BE2C (cell line): ENCODE results near the gene SOST.

Experiments used
- DNase-seq: peaks from one replicate; pipeline ENCODE4 v3.0.0-alpha.2; 2020
- H3K27me3 ChIP-seq: fragments of 250-450 bp; sonication (Bioruptor Pico); 2 replicates; pipeline ENCODE4 v1.5.1; 2020; ENCODE audit warnings: mild to moderate bottlenecking
- H3K36me3 ChIP-seq: fragments of 250-450 bp; sonication (Bioruptor Pico); 2 replicates; pipeline ENCODE4 v1.5.1; 2020; ENCODE audit warnings: mild to moderate bottlenecking
- H3K4me1 ChIP-seq: fragments of 250-450 bp; sonication (Bioruptor Pico); 2 replicates; pipeline ENCODE4 v1.5.1; 2020
- H3K4me3 ChIP-seq: 2 replicates; pipeline ENCODE4 v1.5.1; 2011; ENCODE audit warnings: low read depth, low read length
- H3K9me3 ChIP-seq: fragments of 250-450 bp; sonication (Bioruptor Pico); 2 replicates; pipeline ENCODE4 v1.5.1; 2020
- TF ChIP-seq, protein P1 (sequence below): IDR thresholded peaks from 2 replicates; pipeline ENCODE4 v1.5.1; 2012; ENCODE audit warnings: mild to moderate bottlenecking, low read depth, low read length

The SOST gene

DNA sequence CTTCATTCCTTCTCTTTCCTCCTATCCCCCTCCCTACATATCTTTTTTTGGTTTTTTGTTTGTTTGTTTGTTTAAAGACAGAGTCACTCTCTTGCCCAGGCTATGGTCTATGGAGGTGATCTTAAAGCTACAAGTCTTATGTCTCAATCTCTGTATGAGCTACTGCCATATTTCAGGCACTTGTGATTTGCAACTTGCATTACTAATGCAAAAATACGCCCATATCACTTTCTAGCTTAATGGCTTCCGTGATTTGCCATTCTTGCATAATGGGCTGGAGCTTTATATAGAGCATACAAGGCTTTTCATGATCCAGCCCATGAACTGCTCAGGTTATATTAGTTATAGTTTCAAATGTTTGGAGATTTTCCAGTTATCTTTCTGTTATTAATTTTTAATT lies 29.1 kb upstream of the SOST start:
- Histone ChIP-seq H3K4me3 (no peak overlapping the region), H3K36me3 (no peaks in the 10 kb centered on the region), H3K9me3 (no peaks in the 10 kb centered on the region), H3K27me3 (peaks cover 19% of the 10 kb centered on the region), H3K4me1 (no peaks in the 10 kb centered on the region)
- no peak for DNase-seq
- TF ChIP-seq, protein P1, sequence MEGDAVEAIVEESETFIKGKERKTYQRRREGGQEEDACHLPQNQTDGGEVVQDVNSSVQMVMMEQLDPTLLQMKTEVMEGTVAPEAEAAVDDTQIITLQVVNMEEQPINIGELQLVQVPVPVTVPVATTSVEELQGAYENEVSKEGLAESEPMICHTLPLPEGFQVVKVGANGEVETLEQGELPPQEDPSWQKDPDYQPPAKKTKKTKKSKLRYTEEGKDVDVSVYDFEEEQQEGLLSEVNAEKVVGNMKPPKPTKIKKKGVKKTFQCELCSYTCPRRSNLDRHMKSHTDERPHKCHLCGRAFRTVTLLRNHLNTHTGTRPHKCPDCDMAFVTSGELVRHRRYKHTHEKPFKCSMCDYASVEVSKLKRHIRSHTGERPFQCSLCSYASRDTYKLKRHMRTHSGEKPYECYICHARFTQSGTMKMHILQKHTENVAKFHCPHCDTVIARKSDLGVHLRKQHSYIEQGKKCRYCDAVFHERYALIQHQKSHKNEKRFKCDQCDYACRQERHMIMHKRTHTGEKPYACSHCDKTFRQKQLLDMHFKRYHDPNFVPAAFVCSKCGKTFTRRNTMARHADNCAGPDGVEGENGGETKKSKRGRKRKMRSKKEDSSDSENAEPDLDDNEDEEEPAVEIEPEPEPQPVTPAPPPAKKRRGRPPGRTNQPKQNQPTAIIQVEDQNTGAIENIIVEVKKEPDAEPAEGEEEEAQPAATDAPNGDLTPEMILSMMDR, result no peak

DNA sequence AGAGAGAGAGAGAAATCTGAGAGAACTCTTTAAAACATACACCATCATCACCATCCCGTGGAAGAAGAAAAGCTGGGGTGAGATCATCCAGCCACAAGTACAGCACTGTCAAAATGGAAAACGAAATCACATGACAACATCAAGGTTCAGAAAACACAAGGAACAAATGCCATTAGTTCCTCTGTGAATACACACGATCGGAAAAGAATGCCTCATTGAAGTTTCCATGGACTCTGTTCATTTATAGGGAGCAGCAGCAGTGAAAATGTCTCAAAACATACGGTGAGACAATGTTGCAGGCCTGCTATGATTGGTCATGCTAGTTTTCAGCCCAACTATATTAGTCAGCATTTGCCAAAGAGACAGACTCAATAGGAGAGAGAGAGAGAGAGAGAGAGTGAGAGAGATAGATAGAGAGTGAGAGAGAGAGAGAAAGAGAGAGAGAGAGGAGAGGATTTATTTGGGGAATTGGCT lies 26.1 kb upstream of the SOST start:
- no peak overlapping the region for H3K4me3 ChIP-seq
- no peaks in the 10 kb centered on the region for H3K36me3 ChIP-seq
- no peaks in the 10 kb centered on the region for H3K4me1 ChIP-seq
- no peak for DNase-seq
- H3K27me3 ChIP-seq, result peaks cover 41% of the 10 kb centered on the region
- H3K9me3 ChIP-seq, result no peaks in the 10 kb centered on the region
- TF ChIP-seq, protein P1, result no peak

DNA sequence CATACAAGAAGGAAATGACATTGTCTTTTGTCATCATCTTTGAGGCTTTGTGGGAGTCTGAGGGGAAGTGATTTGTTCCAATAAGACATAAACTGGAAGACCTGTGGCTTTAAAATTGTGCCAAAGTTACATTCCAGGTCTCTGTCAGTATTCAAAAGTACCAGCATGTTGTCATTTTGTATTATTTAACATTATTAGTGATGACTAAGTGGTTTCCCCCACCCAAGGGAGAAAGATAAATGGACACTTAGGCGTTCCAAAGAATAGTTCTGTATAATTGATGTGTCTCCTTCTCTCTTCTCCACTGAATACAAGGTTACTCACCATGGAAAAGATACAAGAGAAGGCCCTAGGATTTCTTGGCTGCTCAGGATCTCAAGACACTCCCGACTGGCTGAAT lies 25.5 kb upstream of the SOST start:
- no peaks in the 10 kb centered on the region for H3K36me3 ChIP-seq
- no peaks in the 10 kb centered on the region for H3K9me3 ChIP-seq
- peaks cover 47% of the 10 kb centered on the region for H3K27me3 ChIP-seq
- TF ChIP-seq, protein P1, result no peak
- H3K4me3 ChIP-seq, result no peak overlapping the region
- DNase-seq, result no peak
- H3K4me1 ChIP-seq, result no peaks in the 10 kb centered on the region

DNA sequence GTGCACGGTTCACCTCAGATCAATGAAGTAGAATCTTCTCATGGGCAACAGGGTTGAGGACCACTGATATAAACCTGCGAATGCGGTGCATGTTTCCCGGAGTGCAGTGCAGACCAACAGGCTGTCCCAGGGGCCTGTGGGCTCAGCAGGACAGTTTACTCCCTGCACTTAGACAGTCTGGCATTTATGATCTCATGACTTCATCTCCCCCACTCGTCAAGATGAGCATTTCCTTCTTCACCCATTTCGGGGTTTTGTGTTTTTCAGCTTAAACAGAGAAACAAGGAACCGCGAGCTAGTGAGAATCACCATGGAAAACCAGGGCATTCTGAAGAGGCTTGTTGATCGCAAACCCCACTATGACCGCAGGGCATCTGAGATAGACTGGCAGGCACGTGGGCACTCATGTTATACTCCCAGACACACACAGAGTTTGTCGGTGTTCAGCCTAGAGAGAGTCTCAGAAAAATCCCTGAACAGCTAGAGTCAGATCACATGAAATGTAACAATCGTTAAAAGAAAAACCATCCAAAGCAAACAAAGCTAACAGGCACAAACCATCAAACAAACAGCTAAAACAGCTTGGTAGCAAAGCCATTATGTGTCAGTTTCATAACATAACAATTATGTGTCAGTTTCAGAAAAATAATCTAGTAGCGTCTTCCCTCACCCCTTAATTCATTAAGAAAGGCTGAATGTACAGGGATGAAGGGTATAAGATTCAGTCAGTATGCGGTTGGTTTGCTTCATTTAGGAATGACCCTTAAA lies 24.5 kb upstream of the SOST start:
- Histone ChIP-seq H3K27me3 (peaks cover 47% of the 10 kb centered on the region), H3K4me3 (no peak overlapping the region), H3K4me1 (no peaks in the 10 kb centered on the region), H3K36me3 (no peaks in the 10 kb centered on the region), H3K9me3 (no peaks in the 10 kb centered on the region)
- no peak for DNase-seq
- TF ChIP-seq, protein P1, result no peak

DNA sequence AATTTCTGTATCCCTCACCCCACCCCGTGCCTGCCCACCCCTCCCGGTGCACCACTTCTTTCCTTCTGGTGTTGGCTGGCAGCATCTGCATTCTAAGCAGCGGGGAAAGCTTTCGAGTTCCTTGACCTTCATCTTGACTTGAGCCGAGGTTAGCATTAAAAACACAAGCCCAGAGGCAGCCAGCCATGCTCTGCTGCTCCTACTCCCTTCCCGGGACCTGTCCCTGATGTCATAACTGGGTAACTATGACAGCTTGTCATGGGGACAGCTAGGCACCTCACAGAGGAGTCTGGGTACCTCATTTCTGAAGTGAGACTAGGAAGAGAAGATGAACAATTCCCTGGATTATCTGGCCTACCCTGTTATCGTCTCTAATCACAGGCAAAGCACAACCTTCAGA lies 21.5 kb upstream of the SOST start, which contains the start of gene CFAP97D1:
TSS of gene CFAP97D1 (plus strand) at position 301 of the 400 bp plus-strand sequence. CDS start at position 329, 28 bp downstream.
- H3K9me3 ChIP-seq, result no peaks in the 10 kb centered on the region
- TF ChIP-seq, protein P1, result no peak
- H3K4me3 ChIP-seq, result peak within 1 kb of the TSS; percentile 82
- H3K4me1 ChIP-seq, result no peaks in the 10 kb centered on the region
- H3K36me3 ChIP-seq, result peaks cover 8% of the 10 kb centered on the region
- peaks cover 42% of the 10 kb centered on the region for H3K27me3 ChIP-seq
- DNase-seq, result no peak
